ENCODE data around the gene ARL17B. TPM values are rescaled to one million over a fixed set of nuclear protein-coding genes. Genes with fewer than 3 reads are reported as not detected.
"Not testable (repeated sequence)": the region's sequence is repeated elsewhere in the genome, so short reads cannot be mapped to it uniquely, and the experiment has no call there.

The ARL17B gene
- total RNA-seq, 8 experiments from 2014 or later = 3.4 to 25.1 (median 7.8) TPM

DNA sequence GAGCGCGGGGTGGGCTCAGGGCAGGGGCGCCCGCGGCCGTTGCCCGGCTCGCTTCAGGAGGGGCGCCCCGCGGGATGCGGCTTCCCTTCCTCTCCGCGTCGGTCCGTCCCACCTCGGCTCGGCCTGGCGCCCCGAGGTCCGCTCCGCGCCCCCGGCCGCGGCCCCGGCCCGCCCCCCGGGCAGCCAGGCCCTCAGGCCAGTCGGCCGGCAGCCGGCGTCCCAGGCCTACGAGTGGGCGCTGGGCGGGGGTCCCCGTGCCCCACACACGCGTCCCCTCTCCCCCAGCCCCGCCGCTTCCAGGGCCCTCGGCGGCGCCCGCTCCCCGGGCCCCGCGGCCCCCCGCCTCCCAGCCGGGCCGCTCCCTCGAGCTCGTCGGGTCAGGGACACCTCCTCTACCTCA lies 136.7 kb downstream of the ARL17B start:
- WGBS, 10 experiments = no CpG with 5 or more reads among the region's 54 CpGs

More for the DNA sequence above, 136.7 kb downstream of the ARL17B start:
- H3K4me1 ChIP-seq (replicated peaks in 1 of 2); in situ Hi-C loops (cut with MboI; ENCODE audit: low pct_unique_long_range_greater_than_20kb in 2 of 9, low sequenced_read_pairs in 9 of 9, unreplicated experiment in 9 of 9): not testable (repeated sequence)
- Histone ChIP-seq H3K27ac (peak overlapping the region; percentile 75 to 78), H3K4me3 (peak overlapping the region; percentile 87 to 100 (median 97))
- peak; percentile 54 to 77 (median 74) for ATAC-seq (replicated peaks in 6 of 8)

Other genes starting within 250 kb of the ARL17B start
- gene KANSL1, start 168.3 kb downstream of the ARL17B start, total RNA-seq = 10 to 100 TPM; 36.9 to 96.5 (median 81.9) TPM
- gene LRRC37A, start 66.6 kb downstream of the ARL17B start, total RNA-seq = 10 to 100 TPM in 1 of 8 experiments, 1 to 10 TPM in 7; 2.3 to 15.1 (median 6.5) TPM
- gene LRRC37A2, start 150.7 kb upstream of the ARL17B start, total RNA-seq = 10 to 100 TPM; 12.0 to 38.7 (median 19.9) TPM
- 10 to 100 TPM in 7 of 8 experiments, 1 to 10 TPM in 1; 9.8 to 34.3 (median 19.2) TPM for gene ARL17A, start 217.9 kb upstream of the ARL17B start, total RNA-seq
- 100 to 1,000 TPM in 1 of 8 experiments, 10 to 100 TPM in 7; 58.6 to 162 (median 76.1) TPM for gene NSF, start 228.9 kb upstream of the ARL17B start, total RNA-seq

Data from motor neuron (in vitro differentiated cells).